GM10266 (cell line): ENCODE results near the gene KIFC1.

Source experiments
- DNase-seq: peaks from one replicate; pipeline ENCODE4 v3.0.0; 2012; ENCODE audit errors: extremely low spot score
- CTCF ChIP-seq: IDR thresholded peaks from 2 replicates; pipeline ENCODE4 v1.5.1; 2012; ENCODE audit warnings: mild to moderate bottlenecking, low read depth; ENCODE audit not compliant: control insufficient read depth, insufficient read depth; ENCODE audit errors: missing control alignments

The KIFC1 gene

DNA sequence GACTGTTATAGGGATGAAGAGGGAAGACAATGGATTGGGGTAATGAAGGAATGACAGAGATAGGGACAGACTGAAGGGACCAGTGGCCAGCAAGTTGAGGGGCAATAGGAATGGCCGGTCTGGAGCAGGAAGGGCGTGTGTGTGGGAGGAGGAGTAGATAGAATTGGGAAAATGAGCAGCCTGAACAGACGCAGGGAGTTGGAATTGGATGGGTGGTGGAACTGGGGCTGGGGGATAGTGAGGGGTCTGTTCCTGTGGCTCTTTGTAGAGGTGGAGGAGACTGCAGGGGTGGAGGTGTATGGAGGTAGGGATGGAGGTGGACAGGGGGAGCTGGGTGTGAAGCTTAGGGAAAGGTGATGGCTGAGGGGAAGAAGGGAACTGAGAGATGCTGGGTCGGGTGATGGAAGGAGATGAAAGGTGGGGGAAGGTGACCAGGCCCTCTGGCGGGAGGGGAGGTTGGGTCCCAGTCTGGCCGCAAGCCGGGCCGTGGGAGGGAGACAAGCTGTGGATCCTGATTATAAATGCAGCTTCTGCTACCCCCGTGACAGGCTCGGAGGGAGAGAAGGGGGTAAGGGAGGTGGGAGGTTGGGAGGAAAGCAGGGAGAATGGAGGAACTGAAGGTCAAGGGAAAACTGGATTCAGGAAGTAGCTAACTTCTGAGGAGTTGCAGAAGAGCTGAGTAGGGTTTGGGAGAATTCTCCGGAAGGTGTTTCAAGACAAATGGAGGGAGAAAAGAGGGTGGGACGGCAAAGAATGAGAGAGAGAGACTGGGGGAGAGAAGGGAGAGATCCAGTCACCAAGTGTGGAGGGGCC is 33.4 kb downstream of the KIFC1 start:
- no peak for TF ChIP-seq CTCF
- no peak for DNase-seq

GRCh38 chr6:33425668-33426577 is 34.3 kb downstream of the KIFC1 start:
- DNase-seq: peak; percentile 92
- peak; percentile 85 for TF ChIP-seq CTCF

DNA sequence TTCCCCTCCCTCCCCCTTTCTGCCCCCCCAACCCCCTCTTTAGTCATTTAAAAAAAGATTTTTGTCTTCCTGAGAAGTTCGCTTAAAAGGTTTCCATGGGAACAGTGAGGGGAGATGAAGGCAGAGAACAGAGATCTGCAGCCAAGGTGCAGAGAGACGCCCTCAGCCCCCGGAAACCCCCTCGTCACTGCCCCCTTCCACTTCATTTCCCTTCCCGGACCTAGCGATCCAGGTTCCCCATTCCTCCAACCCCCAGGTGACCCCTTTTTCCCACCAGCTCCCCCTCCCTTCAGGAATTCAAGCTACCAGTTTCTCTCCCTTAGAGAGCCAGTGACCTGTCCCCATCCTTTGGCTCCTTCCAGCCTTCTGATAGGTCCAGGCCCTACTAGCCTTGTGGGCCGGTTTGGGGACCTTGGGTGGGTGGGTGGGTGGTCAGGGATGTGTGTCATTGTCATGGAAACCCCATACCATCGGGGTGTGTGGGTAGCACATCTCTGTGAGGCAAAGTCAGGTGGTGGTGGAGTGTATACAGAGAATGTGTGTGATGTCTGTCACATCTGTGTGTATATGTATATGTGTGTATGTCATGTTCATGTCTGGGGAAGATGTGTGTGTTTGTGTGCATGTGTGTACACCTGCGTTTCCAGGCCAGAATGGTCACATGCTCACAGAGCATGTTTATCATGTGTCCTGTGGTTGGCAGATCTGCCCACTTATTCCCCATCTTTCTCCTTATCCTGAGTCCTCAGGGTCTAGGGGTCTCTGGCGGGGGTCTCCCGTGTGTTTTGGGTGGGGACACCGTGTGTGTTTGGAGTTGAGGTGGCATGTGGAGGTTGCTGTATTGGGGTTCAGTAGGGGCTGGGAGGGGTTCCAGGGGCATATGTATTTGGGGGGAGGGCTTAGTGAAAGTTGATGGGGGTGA is 35.2 kb downstream of the KIFC1 start:
- peak; percentile 66 for DNase-seq

DNA sequence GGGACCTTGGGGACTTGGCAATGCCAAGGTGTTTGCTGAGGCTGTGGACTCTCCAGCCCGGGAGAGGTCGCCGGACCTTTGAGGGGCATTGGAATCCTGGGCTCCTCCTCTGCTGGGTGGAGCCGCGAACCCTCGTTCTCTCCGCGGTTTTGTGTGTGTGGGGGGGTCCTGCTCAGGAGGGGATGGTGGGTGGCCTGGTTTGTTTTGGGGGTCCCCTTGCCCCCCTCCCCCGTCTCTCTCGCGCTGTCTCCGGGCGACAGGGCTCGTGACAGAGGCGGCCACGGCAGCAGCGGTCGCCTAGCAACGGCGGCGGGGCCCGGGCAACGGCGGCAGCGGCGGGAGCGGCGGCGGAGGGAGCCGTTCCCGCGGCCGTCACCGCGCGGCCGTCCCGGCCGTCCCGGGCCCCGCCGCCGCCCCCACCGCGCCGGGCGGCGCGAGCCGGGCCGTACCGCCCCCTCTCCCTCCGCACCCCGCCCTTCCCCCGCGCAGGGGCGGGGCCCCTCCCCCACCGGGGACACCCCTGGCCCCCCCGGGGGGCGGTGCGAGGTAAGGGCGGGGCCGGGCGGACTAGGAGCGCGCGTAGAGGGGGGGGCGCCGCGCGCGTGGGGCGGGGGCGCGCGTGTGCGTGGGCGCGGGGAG is 36.1 kb downstream of the KIFC1 start:
- peak; percentile 86 for DNase-seq
- TF ChIP-seq CTCF: no peak

More for the DNA sequence above, 35.2 kb downstream of the KIFC1 start:
- no peak for TF ChIP-seq CTCF

GRCh38 chr6:33428224-33428965 is 36.8 kb downstream of the KIFC1 start:
- TF ChIP-seq CTCF: peak; percentile 11
- peak; percentile 66 for DNase-seq
